CMK (cell line): ENCODE results near the gene SLIT3.

ENCODE experiments used
- DNase-seq: peaks from one replicate; pipeline ENCODE4 v3.0.0-alpha.2; 2010; ENCODE audit warnings: low read depth

SLIT3 gene

DNA sequence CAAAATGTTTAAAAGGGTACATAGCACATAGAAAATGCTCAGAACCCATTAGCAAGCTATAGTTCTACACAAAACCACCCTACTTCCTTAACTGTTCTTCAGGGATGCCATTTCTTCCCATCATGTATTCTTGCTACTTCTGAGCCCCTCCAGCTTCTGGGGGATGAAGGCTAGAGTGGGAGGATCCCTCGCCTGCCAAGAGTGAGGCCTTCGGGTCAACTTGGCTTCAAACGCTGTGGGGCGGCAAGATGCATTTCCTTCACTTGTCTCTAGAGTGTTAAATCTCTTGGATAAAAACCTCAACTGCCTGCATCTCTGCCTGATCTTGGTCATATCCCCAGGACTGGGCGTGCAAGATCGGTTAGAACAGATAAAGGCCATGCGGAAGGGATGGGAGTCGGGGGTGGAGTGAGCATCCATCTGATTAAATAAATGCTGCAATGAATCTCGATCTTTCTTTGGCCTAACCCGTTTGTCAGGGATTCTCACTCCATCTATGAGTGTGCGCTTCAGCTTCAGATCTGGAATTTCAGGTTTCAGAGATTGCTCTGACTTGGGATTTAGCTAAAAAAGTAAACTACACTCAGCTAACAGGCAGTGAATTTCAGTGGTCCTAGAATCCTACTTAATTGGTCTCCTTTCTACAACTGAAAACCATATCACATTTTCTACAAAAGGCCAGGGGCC is 603.8 kb downstream of the SLIT3 start:
- no peak for DNase-seq

GRCh38 chr5:168696611-168697010 is 604.3 kb downstream of the SLIT3 start:
- DNase-seq: no peak

GRCh38 chr5:168695301-168695835 is 605.6 kb downstream of the SLIT3 start:
- DNase-seq: no peak

- no peak for DNase-seq
These were observed 606.6 kb downstream of the SLIT3 start for GRCh38 chr5:168694289-168694688.

GRCh38 chr5:168693883-168694282 is 607.1 kb downstream of the SLIT3 start:
- DNase-seq: no peak

DNA sequence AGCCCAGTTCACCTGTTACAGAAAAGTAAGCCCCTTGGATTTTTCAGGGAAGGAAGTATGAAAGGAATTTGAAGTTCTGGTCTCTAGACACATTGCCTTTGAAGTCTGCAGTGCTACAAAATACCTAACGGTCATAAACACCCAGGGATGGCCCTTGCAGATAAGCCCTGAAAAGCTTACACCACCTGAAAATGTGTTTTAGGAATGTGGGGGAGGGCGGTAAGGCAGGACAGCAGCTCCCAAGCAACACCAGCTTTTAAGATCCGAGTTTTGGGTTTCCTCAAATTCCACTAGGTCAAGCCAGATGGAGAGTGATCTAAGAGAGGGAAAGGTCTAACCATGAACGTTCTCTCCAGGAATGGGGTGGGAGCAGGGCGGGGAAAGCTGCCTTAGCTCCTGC is 607.6 kb downstream of the SLIT3 start:
- no peak for DNase-seq

DNA sequence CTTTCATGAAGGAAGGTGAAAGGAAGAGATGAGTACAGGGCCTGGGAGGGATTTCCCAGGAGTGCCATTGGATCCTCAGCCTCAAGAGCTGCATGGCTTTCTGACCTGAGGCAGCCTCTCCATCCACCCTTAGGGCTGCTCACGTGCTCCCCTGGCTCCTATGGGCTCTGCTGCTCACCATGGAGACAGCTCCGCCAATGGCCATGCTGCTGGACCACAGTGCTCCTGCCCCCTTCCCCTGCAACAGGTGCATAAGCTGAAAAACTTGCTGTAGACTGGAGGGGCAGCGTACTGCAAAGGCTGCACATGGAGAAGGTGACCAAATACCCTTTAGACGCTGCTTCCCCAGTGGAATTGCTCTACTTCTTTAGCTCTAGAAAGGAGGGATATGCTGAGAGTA is 609.0 kb downstream of the SLIT3 start:
- no peak for DNase-seq

GRCh38 chr5:168689260-168689659 is 611.7 kb downstream of the SLIT3 start:
- no peak for DNase-seq

DNA sequence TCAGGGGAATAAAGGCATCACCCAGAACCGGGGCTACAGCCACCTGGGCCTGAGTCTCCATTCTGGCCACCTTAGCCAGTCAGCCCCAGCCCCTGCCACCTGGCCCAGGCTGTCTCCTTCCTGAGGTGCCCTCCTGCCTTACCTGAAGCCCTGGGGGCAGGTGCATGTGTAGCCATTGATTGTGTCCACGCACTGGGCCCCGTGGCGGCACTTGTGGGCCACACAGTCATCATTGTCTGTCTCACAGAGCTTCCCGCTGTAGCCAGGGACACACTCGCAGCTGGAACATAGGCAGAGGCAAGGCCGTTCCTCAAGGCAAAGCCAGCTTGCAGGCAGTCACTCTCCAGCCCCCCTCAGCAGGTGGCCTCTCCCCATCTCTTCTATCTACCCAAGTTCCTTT is 614.1 kb downstream of the SLIT3 start:
- DNase-seq: no peak

DNA sequence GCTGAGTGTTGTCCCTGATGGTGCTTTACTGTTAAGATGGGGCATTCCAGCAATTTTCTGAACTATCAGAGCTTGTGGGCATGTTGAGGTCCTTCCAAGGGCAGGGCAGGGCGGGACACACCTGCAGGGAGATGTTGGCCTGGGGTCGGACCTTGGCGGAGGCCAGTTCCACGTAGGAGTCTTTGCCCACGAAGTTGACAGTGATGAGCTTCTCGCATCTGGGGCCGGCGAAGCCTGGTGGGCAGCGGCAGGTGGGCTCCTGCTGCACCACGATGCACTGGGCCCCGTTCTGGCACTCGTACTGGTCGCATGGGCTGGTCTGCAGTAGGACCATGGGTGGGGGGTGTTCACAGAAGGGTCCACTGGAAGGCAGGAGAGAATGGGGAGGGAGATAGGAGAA is 615.4 kb downstream of the SLIT3 start:
- DNase-seq: no peak

DNA sequence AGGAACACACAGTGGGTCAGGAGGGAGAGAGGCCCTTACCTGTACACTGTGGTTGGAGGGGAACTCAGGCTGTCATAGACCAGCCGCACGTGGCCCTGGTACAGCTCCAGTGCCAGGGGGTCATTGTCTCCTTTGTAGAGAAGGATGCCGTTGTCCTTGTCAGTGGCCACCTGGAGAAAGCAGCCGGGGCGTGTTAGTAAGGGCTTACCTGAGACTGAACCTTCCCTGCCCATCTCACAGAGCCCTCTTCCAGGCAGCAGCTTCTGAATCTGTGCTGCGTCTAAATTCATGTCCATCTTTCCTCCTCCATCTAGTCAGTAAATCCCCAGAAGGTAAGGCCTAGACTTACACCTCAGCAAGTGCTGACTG is 617.0 kb downstream of the SLIT3 start:
- DNase-seq: no peak

DNA sequence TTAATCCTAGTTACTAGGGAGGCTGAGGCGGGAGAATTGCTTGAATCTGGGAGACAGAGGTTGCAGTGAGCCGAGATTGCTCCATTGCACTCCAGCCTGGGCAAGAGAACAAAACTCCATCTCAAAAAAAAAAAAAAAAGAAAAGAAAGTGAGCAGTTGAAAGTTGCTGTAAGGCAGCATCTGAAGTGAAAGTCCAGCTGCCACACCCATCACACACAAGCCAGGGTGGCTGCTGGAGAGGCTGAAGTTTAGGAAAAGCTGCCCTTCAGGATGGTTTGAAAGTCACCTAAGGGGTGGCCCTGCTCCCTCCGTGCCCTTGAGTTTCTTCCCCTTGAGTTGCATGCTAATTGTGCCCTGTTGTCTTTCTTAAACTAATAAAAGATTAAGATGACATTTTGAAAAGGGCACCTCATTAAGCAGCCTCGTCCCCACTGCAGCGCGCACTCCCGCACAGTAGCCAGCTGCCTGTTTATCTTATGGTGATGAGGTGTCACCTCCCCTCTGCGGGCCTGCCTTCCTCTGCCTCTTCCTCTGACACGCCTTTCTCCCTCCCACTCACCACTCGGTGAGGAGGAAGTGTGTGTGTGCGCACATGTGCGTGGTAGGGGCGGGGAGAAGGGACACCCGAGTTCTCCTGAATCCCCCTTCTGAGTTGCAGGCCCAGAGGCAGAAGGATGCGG is 617.6 kb downstream of the SLIT3 start:
- DNase-seq: peak; percentile 8

DNA sequence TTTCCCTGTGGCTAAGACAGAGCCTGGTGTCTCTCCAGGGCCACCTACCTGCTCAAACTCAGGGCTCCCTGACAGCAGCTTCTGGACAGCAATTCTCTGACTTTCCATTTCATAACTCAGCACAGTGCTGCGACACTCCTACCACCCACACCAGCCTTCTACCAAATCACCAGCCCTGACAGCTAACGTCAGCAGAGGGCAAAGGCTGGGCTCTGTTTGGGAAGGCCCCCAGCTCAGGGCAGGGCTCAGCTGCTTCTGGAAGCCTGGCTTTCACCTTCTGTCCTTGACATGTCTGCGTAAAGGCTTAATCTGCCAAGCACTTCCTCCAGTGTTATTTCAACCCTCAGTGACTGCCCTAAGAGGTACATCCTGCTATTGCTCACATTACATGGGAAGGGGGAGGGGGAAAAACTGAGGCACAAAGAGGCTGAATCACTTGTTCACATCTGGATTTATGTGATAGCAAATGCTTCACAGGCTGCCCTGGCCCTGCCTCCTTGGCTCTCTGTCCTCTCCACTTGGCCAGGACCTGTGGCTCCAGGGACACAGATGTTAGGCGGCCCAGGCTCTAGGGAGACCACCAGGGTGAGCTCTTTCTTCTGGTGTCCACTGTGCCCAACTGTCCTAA is 619.3 kb downstream of the SLIT3 start:
- DNase-seq: no peak

- DNase-seq: no peak
These were observed 620.5 kb downstream of the SLIT3 start for GRCh38 chr5:168680395-168680794.

DNA sequence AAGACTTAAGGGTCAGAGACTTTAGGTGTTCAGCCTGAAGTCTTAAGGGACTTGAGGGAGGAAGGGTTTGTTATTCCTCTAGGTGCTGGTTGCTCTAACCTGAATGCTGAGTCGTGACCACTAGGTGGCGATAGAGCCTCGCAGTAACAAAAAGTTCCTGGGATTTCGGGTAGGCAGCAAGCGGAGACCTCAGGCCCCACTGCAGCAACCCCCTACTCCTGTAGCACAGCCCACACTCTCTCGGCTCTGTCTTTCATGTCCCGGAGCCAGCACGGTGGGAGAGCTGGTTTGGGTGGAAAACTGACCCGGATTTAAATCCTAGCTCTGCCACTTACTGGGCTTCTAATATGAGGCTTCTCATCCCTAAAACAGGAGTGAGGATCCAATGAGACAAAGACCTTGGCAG is 621.4 kb downstream of the SLIT3 start:
- peak; percentile 32 for DNase-seq

- DNase-seq: no peak
These were observed 624.4 kb downstream of the SLIT3 start for GRCh38 chr5:168676501-168676900.

GRCh38 chr5:168675883-168676408 is 625.0 kb downstream of the SLIT3 start:
- DNase-seq: no peak

- DNase-seq: no peak
These were observed 626.0 kb downstream of the SLIT3 start for GRCh38 chr5:168674893-168675482.

GRCh38 chr5:168672888-168673287 is 628.1 kb downstream of the SLIT3 start:
- DNase-seq: no peak

DNA sequence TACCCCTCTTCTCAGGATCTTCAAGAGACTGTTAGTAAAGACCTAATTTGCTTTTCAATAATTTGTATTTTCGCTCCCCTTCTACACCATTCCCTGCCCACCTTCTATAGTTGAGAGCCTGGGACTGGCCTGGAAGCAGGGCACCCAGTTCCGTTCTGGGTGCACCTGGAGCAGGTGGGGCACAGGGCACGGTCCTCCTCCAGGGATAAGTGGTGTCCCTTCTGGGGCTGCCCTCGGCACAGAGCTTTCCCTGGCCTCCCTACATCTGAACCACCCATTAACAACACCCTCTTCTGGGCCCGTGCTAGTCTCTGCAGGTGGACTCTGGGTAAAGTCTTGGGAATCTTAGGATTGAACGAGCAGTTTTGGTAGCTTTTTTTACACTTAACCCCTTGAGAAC is 628.9 kb downstream of the SLIT3 start:
- no peak for DNase-seq

DNA sequence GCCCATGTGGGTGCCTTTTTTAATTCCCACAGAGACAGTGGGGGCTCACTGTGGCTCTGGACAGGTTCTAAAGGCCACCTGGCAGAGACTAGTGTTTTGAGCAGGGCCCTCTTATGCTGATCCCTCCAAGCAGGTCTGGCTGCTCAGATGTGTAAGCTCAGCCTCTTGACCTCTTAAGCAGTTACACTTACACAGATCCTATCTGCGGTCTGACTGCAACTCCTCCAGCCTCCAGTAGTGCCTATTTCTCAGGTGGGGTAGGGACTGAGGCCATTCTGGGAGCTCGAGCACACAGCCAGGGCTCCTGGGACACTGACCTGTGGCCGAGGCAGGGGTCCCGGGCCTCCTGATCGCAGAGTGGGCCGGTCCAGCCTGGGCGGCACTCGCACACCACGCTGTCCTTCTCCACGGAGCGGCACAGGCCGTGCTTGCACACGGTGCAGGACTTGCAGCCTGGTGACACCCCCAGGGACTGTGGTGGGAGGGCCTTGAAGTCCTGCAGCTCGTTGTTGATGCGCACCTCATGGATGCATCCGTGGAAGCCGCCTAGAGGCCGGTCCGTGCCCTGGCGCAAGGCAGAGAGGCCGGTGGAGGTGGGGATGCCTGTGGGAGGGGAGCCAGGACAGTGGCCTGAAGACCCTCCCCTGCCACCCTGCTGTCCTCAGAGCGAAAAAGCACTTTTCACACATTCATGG is 629.9 kb downstream of the SLIT3 start:
- no peak for DNase-seq
